ENCODE data around the gene PLEKHJ1.

Gene PLEKHJ1

GRCh38 chr19:2251106-2252054 is 15.3 kb upstream of the PLEKHJ1 start:
- in situ Hi-C loops (cut with MboI; ENCODE audit: low pct_unique_long_range_greater_than_20kb, low sequenced_read_pairs), result no loop called here

GRCh38 chr19:2250766-2251105 is 14.6 kb upstream of the PLEKHJ1 start:
- in situ Hi-C loops (cut with MboI; ENCODE audit: low pct_unique_long_range_greater_than_20kb, low sequenced_read_pairs), result no loop called here
- DNase-seq, result no peak

More at GRCh38 chr19:2251106-2252054, 15.3 kb upstream of the PLEKHJ1 start:
- DNase-seq, result no peak

GRCh38 chr19:2249880-2250765 is 14.0 kb upstream of the PLEKHJ1 start:
- no peak for DNase-seq
- in situ Hi-C loops (cut with MboI; ENCODE audit: low pct_unique_long_range_greater_than_20kb, low sequenced_read_pairs), result no loop called here

GRCh38 chr19:2249010-2249866 is 13.1 kb upstream of the PLEKHJ1 start, which contains the start of gene AMH:
Gene AMH, plus strand, starts transcription at chr19:2249323. Its CDS starts 10 bp downstream, at chr19:2249333.
- no peak for DNase-seq
- in situ Hi-C loops (cut with MboI; ENCODE audit: low pct_unique_long_range_greater_than_20kb, low sequenced_read_pairs), result no loop called here

GRCh38 chr19:2248136-2249009 is 12.2 kb upstream of the PLEKHJ1 start:
- in situ Hi-C loops (cut with MboI; ENCODE audit: low pct_unique_long_range_greater_than_20kb, low sequenced_read_pairs), result no loop called here
- no peak for DNase-seq

- DNase-seq, result no peak
- in situ Hi-C loops (cut with MboI; ENCODE audit: low pct_unique_long_range_greater_than_20kb, low sequenced_read_pairs), result no loop called here
Observed at GRCh38 chr19:2247433-2248101, 11.4 kb upstream of the PLEKHJ1 start.

GRCh38 chr19:2246801-2247361 is 10.8 kb upstream of the PLEKHJ1 start:
- in situ Hi-C loops (cut with MboI; ENCODE audit: low pct_unique_long_range_greater_than_20kb, low sequenced_read_pairs), result no loop called here
- no peak for DNase-seq

GRCh38 chr19:2246014-2246620 is 10.0 kb upstream of the PLEKHJ1 start:
- no peak for DNase-seq
- in situ Hi-C loops (cut with MboI; ENCODE audit: low pct_unique_long_range_greater_than_20kb, low sequenced_read_pairs), result no loop called here

- in situ Hi-C loops (cut with MboI; ENCODE audit: low pct_unique_long_range_greater_than_20kb, low sequenced_read_pairs), result no loop called here
- DNase-seq, result no peak
Observed at GRCh38 chr19:2245273-2245672, 9.1 kb upstream of the PLEKHJ1 start.

- in situ Hi-C loops (cut with MboI; ENCODE audit: low pct_unique_long_range_greater_than_20kb, low sequenced_read_pairs), result no loop called here
- DNase-seq, result no peak
Observed at GRCh38 chr19:2244486-2244885, 8.4 kb upstream of the PLEKHJ1 start.

GRCh38 chr19:2244125-2244411 is 7.9 kb upstream of the PLEKHJ1 start:
- DNase-seq, result no peak
- in situ Hi-C loops (cut with MboI; ENCODE audit: low pct_unique_long_range_greater_than_20kb, low sequenced_read_pairs), result no loop called here

- in situ Hi-C loops (cut with MboI; ENCODE audit: low pct_unique_long_range_greater_than_20kb, low sequenced_read_pairs), result no loop called here
- no peak for DNase-seq
Observed at GRCh38 chr19:2243274-2244124, 7.4 kb upstream of the PLEKHJ1 start.

GRCh38 chr19:2242816-2243215 is 6.7 kb upstream of the PLEKHJ1 start:
- no peak for DNase-seq
- in situ Hi-C loops (cut with MboI; ENCODE audit: low pct_unique_long_range_greater_than_20kb, low sequenced_read_pairs), result no loop called here

- no peak for DNase-seq
- in situ Hi-C loops (cut with MboI; ENCODE audit: low pct_unique_long_range_greater_than_20kb, low sequenced_read_pairs), result no loop called here
Observed at GRCh38 chr19:2242092-2242537, 6.0 kb upstream of the PLEKHJ1 start.

- no peak for DNase-seq
- in situ Hi-C loops (cut with MboI; ENCODE audit: low pct_unique_long_range_greater_than_20kb, low sequenced_read_pairs), result no loop called here
Observed at GRCh38 chr19:2240881-2241760, 5.0 kb upstream of the PLEKHJ1 start.
